Kidney epithelial cell (primary cell): ENCODE measurements around the gene DDIAS. TPM values are rescaled to one million over a fixed set of nuclear protein-coding genes. Genes with fewer than 3 reads are reported as not detected.

Source experiments
- DNase-seq: peaks from one replicate; pipeline ENCODE4 v3.0.0-alpha.2; 2010; ENCODE audit warnings: low read depth
- H3K27me3 ChIP-seq: 2 replicates; pipeline ENCODE4 v1.6.0; 2011; ENCODE audit warnings: low read length; ENCODE audit not compliant: control insufficient read depth, insufficient read depth
- H3K36me3 ChIP-seq: 2 replicates; pipeline ENCODE4 v1.5.1; 2011; ENCODE audit warnings: low read length; ENCODE audit not compliant: control insufficient read depth, insufficient read depth
- H3K4me3 ChIP-seq: 2 replicates; pipeline ENCODE4 v1.5.1; 2011; ENCODE audit warnings: low read depth, mild to moderate bottlenecking, control low read depth, low read length
- total RNA-seq: library from RNA; depleted of rRNA; stranded (reverse); fragments of >200 nt; gene quantifications from 2 replicates; pipeline ENCODE4 v1.2.3, GENCODE V29; 2015
- TF ChIP-seq, protein P1 (sequence below): IDR thresholded peaks from 2 replicates; pipeline ENCODE4 v1.5.1; 2011; ENCODE audit warnings: mild to moderate bottlenecking, moderate library complexity, low read length, control low read depth, inconsistent platforms; ENCODE audit not compliant: insufficient read depth, poor library complexity, severe bottlenecking

The DDIAS gene
- total RNA-seq, 1 donor from 2014 or later, result 1.6 TPM

DNA sequence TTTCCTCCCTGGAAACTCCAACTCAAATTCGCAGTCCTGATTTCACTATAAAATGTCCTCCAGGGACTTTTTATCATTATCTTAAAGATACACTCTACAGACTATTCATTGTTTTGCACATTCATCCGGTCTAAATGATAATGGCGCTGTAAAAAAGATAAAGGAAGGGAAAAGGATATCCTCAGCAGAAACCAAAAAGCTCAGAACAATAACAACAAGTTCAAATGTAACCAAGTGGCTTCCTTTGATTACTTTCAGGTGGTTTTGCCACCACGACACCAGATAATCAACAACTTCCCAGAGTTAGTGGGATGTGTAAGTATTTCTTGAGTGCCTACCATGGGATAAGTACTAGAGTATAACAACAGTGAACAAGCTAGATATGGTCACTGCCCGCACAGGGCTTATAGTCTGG, 27.6 kb upstream of the DDIAS start:
- no peaks in the 10 kb centered on the region for H3K36me3 ChIP-seq
- no peak overlapping the region for H3K4me3 ChIP-seq
- TF ChIP-seq, protein P1, sequence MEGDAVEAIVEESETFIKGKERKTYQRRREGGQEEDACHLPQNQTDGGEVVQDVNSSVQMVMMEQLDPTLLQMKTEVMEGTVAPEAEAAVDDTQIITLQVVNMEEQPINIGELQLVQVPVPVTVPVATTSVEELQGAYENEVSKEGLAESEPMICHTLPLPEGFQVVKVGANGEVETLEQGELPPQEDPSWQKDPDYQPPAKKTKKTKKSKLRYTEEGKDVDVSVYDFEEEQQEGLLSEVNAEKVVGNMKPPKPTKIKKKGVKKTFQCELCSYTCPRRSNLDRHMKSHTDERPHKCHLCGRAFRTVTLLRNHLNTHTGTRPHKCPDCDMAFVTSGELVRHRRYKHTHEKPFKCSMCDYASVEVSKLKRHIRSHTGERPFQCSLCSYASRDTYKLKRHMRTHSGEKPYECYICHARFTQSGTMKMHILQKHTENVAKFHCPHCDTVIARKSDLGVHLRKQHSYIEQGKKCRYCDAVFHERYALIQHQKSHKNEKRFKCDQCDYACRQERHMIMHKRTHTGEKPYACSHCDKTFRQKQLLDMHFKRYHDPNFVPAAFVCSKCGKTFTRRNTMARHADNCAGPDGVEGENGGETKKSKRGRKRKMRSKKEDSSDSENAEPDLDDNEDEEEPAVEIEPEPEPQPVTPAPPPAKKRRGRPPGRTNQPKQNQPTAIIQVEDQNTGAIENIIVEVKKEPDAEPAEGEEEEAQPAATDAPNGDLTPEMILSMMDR, result no peak
- no peak for DNase-seq
- H3K27me3 ChIP-seq, result no peaks in the 10 kb centered on the region

DNA sequence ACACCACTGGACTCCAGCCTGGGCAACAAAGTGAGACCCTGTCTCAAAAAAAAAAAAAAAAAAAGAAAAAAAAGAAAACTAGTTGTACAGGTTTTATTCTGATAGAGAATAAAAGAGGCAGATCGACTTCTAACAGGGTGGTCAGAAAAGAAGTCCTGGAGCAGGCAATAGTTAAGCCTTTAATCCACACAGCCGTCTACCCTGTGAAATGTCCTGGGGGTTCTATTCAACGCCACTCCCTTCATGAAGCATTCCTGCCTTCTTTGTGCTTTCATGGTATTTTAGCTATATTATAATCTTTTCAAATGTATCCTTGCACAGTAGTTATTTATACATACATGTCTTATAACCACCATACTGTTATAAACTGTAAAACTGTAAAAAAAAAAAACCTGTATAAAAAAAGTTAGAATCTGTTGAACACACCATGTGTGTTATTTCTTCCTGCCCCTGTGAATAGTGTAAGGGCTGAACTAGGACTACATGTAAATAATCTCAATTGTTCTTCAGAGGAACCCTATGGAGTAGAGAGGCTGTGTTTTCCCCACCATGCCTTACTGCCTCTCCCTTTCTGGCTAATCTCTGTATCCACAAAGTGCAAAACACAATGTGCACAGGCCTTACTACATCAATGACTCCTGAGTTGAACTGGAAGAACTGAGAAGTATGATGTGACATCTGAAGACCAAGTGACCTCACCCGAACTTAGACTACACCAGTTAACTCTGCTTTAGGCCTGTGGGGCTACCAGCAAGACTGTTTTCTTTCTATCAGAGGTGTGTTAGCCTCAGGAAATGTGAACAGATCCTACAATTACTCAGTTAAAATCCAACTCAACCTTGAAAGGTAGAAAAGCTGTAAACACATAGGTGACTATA, 26.7 kb upstream of the DDIAS start:
- Histone ChIP-seq H3K36me3 (no peaks in the 10 kb centered on the region), H3K4me3 (no peak overlapping the region), H3K27me3 (no peaks in the 10 kb centered on the region)
- no peak for DNase-seq
- TF ChIP-seq, protein P1, result no peak

DNA sequence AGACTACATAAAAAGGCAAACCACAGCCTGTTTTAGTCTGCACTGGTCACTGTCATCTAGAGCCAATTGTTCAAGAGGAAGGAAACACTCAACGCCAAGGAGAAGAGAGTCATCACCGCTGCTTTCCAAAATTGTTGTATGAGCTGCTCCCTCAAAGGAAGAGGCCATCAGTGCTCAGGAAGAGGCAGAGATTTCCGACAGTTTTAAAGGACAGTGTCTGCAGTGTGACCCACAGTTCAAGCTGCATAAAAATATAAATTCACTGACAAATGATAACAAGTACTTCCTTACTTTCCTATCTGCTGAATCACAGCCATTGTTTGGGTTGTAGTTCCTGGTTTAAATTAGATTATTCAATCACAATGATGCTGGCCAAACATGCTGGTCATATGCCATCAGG, 17.7 kb upstream of the DDIAS start:
- no peak for DNase-seq
- Histone ChIP-seq H3K4me3 (no peak overlapping the region), H3K27me3 (no peaks in the 10 kb centered on the region), H3K36me3 (no peaks in the 10 kb centered on the region)
- TF ChIP-seq, protein P1, result no peak

DNA sequence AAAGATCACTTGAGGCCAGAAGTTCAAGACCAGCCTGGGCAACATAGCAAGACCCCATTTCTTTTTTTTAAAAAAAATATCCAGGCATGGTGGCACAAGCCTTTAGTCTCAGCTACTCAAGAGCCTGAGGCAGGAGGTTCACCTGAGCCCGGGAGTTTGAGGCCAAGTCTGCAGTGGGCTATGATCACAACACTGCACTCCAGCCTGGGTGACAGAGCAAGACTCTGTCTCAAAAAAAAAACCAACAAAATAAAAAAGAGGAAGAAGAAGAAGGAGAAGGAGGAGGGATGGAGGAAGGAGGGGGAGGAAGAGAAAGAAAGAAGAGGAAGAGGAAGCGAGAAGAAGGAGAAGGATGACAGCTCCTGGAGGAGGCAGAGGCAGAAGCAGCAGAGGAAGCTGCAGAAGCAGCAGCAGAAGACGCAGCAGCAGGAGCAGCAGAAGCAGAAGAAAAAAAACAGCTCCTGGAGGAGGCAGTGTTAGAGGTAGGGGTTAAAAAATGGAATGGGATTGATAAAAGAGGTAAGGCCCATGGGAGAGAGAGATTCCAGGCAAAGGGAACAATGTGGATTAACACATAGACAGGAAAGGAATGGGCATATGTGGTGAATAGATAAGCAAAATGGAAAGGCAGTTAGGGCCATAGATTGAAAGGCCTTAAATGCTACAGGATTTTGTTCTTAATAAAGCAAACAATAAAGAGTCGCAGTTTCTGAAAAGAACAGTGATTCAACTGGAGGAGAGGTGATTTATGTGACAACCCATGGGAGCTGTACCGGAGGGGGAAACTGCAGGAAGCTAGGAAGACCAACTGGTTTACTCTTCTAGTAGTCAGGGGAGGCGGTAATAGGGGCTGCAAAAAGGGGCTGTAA, 12.2 kb upstream of the DDIAS start:
- no peak for DNase-seq

DNA sequence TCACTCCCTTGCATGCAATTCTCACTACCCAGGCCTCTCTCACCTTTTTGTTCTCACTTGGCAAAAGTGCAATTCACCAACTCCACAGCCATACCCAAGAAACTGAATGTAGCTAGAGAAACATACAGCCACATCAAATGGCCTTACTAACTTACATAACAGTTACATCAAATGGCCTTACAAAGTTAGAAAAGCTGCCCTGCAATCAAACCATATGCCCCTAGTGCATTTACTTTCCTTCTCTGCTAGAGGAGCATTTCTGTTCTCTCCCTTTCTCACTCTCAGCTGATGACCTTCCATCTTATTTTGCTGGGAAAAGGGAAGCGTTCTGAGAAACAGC, 11.6 kb upstream of the DDIAS start:
- Histone ChIP-seq H3K4me3 (no peak overlapping the region), H3K27me3 (no peaks in the 10 kb centered on the region), H3K36me3 (no peaks in the 10 kb centered on the region)
- no peak for DNase-seq
- TF ChIP-seq, protein P1, result no peak

More for the DNA sequence above, 12.2 kb upstream of the DDIAS start:
- TF ChIP-seq, protein P1, result no peak
- H3K27me3 ChIP-seq, result no peaks in the 10 kb centered on the region
- H3K4me3 ChIP-seq, result no peak overlapping the region
- H3K36me3 ChIP-seq, result no peaks in the 10 kb centered on the region
